Activated T-helper 2 cell treated with anti-CD3 and anti-CD28 coated beads, Interferon-gamma antibody, Interleukin-2, Interleukin-4, amounts not matched to agents 10 μg/mL and 5 μg/mL and 100 μg/mL, durations not matched to agents 14 hours and 24 hours and 36 hours (primary cell): Measurements from ENCODE around the gene HMCN2. TPM values are rescaled to one million over a fixed set of nuclear protein-coding genes. Genes with fewer than 3 reads are reported as not detected.

Experiments used
- DNase-seq: peaks from one replicate; pipeline ENCODE4 v3.0.0; 2021; ENCODE audit warnings: low spot score
- H3K27ac Mint-ChIP-seq: one replicate; pipeline ENCODE4 v1.8.0; 2021; ENCODE audit warnings: mixed read lengths
- H3K27me3 Mint-ChIP-seq: one replicate; pipeline ENCODE4 v1.8.0; 2021; ENCODE audit warnings: low read depth, mixed read lengths
- H3K36me3 Mint-ChIP-seq: one replicate; pipeline ENCODE4 v1.8.0; 2021; ENCODE audit warnings: low read depth, mixed read lengths
- H3K4me1 Mint-ChIP-seq: one replicate; pipeline ENCODE4 v1.8.0; 2021; ENCODE audit warnings: low read depth, mixed read lengths
- H3K4me3 Mint-ChIP-seq: one replicate; pipeline ENCODE4 v1.8.0; 2021; ENCODE audit warnings: low read depth, mild to moderate bottlenecking, moderate library complexity, mixed read lengths
- H3K9me3 Mint-ChIP-seq: one replicate; pipeline ENCODE4 v1.8.0; 2021; ENCODE audit warnings: mixed read lengths
- intact Hi-C: fragments of 100-400 bp; cut with micrococcal nuclease; formaldehyde crosslinking; loops from one replicate; pipeline ENCODE4 v1.15.1; 2023
- total RNA-seq: library from RNA; stranded (reverse); gene quantifications from 2 replicates; pipeline ENCODE4 v1.2.3, GENCODE V29; 2022

HMCN2 gene
- total RNA-seq, 1 donor from 2014 or later = not detected

- Mint-ChIP-seq H3K9me3 (no peaks in the 10 kb centered on the region), H3K4me1 (no peaks in the 10 kb centered on the region), H3K27me3 (peaks cover 10% of the 10 kb centered on the region), H3K36me3 (no peaks in the 10 kb centered on the region), H3K4me3 (no peak overlapping the region), H3K27ac (no peak overlapping the region)
- DNase-seq = no peak
- intact Hi-C loops = no loop called here
Measured at GRCh38 chr9:130313103-130313858, 47.7 kb downstream of the HMCN2 start.

GRCh38 chr9:130315446-130316226 lies 50.1 kb downstream of the HMCN2 start:
- Mint-ChIP-seq H3K27me3 (peaks cover 17% of the 10 kb centered on the region), H3K9me3 (no peaks in the 10 kb centered on the region), H3K36me3 (no peaks in the 10 kb centered on the region), H3K4me3 (no peak overlapping the region), H3K4me1 (no peaks in the 10 kb centered on the region), H3K27ac (no peak overlapping the region)
- no peak for DNase-seq
- intact Hi-C loops = no loop called here

GRCh38 chr9:130316430-130316829 lies 50.9 kb downstream of the HMCN2 start:
- no peaks in the 10 kb centered on the region for H3K36me3 Mint-ChIP-seq
- no peaks in the 10 kb centered on the region for H3K4me1 Mint-ChIP-seq

GRCh38 chr9:130319300-130319699 lies 53.7 kb downstream of the HMCN2 start:
- no peaks in the 10 kb centered on the region for H3K36me3 Mint-ChIP-seq
- H3K9me3 Mint-ChIP-seq = no peaks in the 10 kb centered on the region
- H3K4me3 Mint-ChIP-seq = no peak overlapping the region
- peaks cover 25% of the 10 kb centered on the region for H3K27me3 Mint-ChIP-seq
- DNase-seq = no peak
- intact Hi-C loops = no loop called here
- no peak overlapping the region for H3K27ac Mint-ChIP-seq
- H3K4me1 Mint-ChIP-seq = no peaks in the 10 kb centered on the region

More at GRCh38 chr9:130316430-130316829, 50.9 kb downstream of the HMCN2 start:
- intact Hi-C loops = no loop called here
- Mint-ChIP-seq H3K9me3 (no peaks in the 10 kb centered on the region), H3K27ac (no peak overlapping the region), H3K27me3 (peaks cover 21% of the 10 kb centered on the region), H3K4me3 (no peak overlapping the region)
- DNase-seq = no peak

- intact Hi-C loops = no loop called here
- no peak overlapping the region for H3K27ac Mint-ChIP-seq
- peaks cover 25% of the 10 kb centered on the region for H3K27me3 Mint-ChIP-seq
- no peaks in the 10 kb centered on the region for H3K9me3 Mint-ChIP-seq
- no peak for DNase-seq
- H3K4me1 Mint-ChIP-seq = no peaks in the 10 kb centered on the region
- H3K4me3 Mint-ChIP-seq = no peak overlapping the region
- no peaks in the 10 kb centered on the region for H3K36me3 Mint-ChIP-seq
Measured at GRCh38 chr9:130319944-130320712, 54.6 kb downstream of the HMCN2 start.

- Mint-ChIP-seq H3K4me3 (no peak overlapping the region), H3K36me3 (no peaks in the 10 kb centered on the region), H3K27me3 (peaks cover 21% of the 10 kb centered on the region), H3K27ac (no peak overlapping the region), H3K4me1 (no peaks in the 10 kb centered on the region), H3K9me3 (no peaks in the 10 kb centered on the region)
- DNase-seq = no peak
- intact Hi-C loops = no loop called here
Measured at GRCh38 chr9:130320723-130321481, 55.3 kb downstream of the HMCN2 start.

GRCh38 chr9:130321539-130321938 lies 56.0 kb downstream of the HMCN2 start:
- Mint-ChIP-seq H3K27me3 (peaks cover 19% of the 10 kb centered on the region), H3K4me3 (no peak overlapping the region), H3K36me3 (no peaks in the 10 kb centered on the region), H3K27ac (no peak overlapping the region), H3K4me1 (no peaks in the 10 kb centered on the region), H3K9me3 (no peaks in the 10 kb centered on the region)
- no peak for DNase-seq
- intact Hi-C loops = no loop called here

GRCh38 chr9:130323051-130323745 lies 57.6 kb downstream of the HMCN2 start:
- H3K36me3 Mint-ChIP-seq = no peaks in the 10 kb centered on the region

GRCh38 chr9:130325921-130326320 lies 60.4 kb downstream of the HMCN2 start:
- Mint-ChIP-seq H3K27ac (no peak overlapping the region), H3K4me1 (no peaks in the 10 kb centered on the region)

More at GRCh38 chr9:130323051-130323745, 57.6 kb downstream of the HMCN2 start:
- no peaks in the 10 kb centered on the region for H3K9me3 Mint-ChIP-seq
- DNase-seq = no peak
- H3K27me3 Mint-ChIP-seq = peaks cover 19% of the 10 kb centered on the region
- intact Hi-C loops = no loop called here
- H3K4me3 Mint-ChIP-seq = no peak overlapping the region
- H3K27ac Mint-ChIP-seq = no peak overlapping the region
- H3K4me1 Mint-ChIP-seq = no peaks in the 10 kb centered on the region

GRCh38 chr9:130327070-130327780 lies 61.7 kb downstream of the HMCN2 start:
- intact Hi-C loops = no loop called here
- H3K9me3 Mint-ChIP-seq = no peaks in the 10 kb centered on the region
- H3K27me3 Mint-ChIP-seq = peaks cover 14% of the 10 kb centered on the region
- no peaks in the 10 kb centered on the region for H3K4me1 Mint-ChIP-seq
- no peak overlapping the region for H3K27ac Mint-ChIP-seq
- DNase-seq = no peak
- H3K4me3 Mint-ChIP-seq = no peak overlapping the region
- no peaks in the 10 kb centered on the region for H3K36me3 Mint-ChIP-seq

More at GRCh38 chr9:130325921-130326320, 60.4 kb downstream of the HMCN2 start:
- peaks cover 22% of the 10 kb centered on the region for H3K27me3 Mint-ChIP-seq
- H3K4me3 Mint-ChIP-seq = no peak overlapping the region
- no peak for DNase-seq
- no peaks in the 10 kb centered on the region for H3K36me3 Mint-ChIP-seq
- intact Hi-C loops = no loop called here
- H3K9me3 Mint-ChIP-seq = no peaks in the 10 kb centered on the region

- Mint-ChIP-seq H3K27me3 (peaks cover 14% of the 10 kb centered on the region), H3K27ac (no peak overlapping the region), H3K9me3 (no peaks in the 10 kb centered on the region), H3K36me3 (no peaks in the 10 kb centered on the region), H3K4me1 (no peaks in the 10 kb centered on the region), H3K4me3 (no peak overlapping the region)
- intact Hi-C loops = no loop called here
- no peak for DNase-seq
Measured at GRCh38 chr9:130327781-130328348, 62.3 kb downstream of the HMCN2 start.
